ENCODE measurements around the gene SSR4. TPM values are rescaled to one million over a fixed set of nuclear protein-coding genes. Genes with fewer than 3 reads are reported as not detected.
"Not testable (repeated sequence)": the region's sequence is repeated elsewhere in the genome, so short reads cannot be mapped to it uniquely, and the experiment has no call there.

SSR4 gene
- total RNA-seq, 1 donor from 2014 or later: 331 TPM

- Histone ChIP-seq H3K27me3 (no peaks in the 10 kb centered on the region), H3K4me3 (no peak overlapping the region), H3K9me3 (no peaks in the 10 kb centered on the region), H3K36me3 (no peaks in the 10 kb centered on the region), H3K27ac (no peak overlapping the region), H3K4me1 (no peaks in the 10 kb centered on the region)
- intact Hi-C loops (cut with DNase I): no loop called here
- DNase-seq (ENCODE audit: low spot score in 2 of 2): no peak
- TF ChIP-seq CTCF (IDR thresholded peaks at IDR 0.05): no peak
Measured at GRCh38 chrX:153816831-153817690, 22.6 kb downstream of the SSR4 start.

- DNase-seq (ENCODE audit: low spot score in 2 of 2); H3K27ac ChIP-seq; intact Hi-C loops (cut with DNase I); H3K9me3 ChIP-seq; H3K36me3 ChIP-seq; H3K27me3 ChIP-seq; H3K4me3 ChIP-seq; H3K4me1 ChIP-seq: not testable (repeated sequence)
Measured at GRCh38 chrX:153818064-153818463, 23.6 kb downstream of the SSR4 start.

DNA sequence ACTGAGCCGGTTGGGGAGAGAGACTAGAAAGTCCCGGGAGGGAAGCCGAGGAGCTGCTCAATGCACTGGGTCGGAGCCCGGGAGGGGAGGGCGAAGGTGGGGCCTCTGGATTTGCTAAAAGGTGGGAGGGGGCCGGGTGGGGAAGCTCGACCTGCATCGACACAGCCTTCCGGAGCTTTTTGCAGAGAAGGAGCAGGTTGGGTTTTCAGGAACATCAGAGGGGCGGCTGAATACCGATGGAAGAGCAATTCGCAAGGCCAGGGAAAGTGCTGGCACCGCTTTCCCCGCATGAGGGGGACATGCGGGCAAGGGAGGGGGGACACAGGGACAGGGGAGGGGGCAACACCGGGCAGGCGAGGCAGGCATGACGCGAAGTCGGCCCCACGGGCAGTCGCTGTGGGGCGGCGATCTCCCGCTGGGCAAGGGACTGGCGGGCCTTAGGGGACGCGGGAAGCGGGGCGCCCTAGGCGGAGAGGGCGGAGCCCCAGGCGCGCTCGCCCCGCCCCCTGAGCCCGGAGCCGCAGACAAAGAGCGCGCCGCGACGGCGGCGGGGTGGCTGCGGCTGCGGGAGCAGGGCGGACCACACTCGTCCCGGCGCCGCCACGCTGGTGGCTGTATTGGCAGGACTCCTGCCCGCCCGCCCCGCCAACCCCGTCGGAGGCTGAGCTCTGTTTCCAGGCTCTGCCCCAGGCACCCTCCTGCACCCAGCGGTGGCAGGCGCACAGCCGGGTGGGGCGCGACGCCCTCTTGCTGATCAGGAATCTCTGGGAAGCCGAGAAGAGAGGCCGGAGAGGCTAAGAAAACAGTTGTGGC lies 24.3 kb downstream of the SSR4 start:
- no peak overlapping the region for H3K27ac ChIP-seq
- intact Hi-C loops (cut with DNase I): no loop called here
- no peaks in the 10 kb centered on the region for H3K9me3 ChIP-seq
- peak overlapping the region; percentile 42 to 59 for H3K4me3 ChIP-seq
- no peak for DNase-seq (ENCODE audit: low spot score in 2 of 2)
- H3K27me3 ChIP-seq: no peaks in the 10 kb centered on the region
- H3K36me3 ChIP-seq: no peaks in the 10 kb centered on the region
- no peak for TF ChIP-seq CTCF (IDR thresholded peaks at IDR 0.05)
- H3K4me1 ChIP-seq: no peaks in the 10 kb centered on the region

GRCh38 chrX:153819384-153820040 lies 25.0 kb downstream of the SSR4 start:
- no peak for DNase-seq (ENCODE audit: low spot score in 2 of 2)

DNA sequence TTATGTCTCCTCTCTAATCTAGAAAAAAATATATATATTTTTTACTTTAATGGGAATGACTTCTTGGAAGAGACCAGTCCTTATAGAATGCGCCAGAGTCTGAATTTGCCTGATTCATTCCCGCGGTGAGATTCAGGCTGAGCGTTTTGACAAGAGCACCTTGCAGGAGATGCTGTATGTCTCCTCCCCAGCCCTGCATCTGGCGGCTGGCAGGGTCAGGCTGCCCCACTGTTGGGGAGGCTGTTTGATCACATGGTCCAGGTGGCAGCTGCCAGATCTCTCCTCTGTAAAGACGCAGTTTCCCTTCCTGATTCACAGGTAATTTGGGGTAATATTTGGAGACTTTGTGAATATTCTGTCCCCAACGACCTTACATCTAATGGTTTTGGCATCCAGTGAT lies 26.1 kb downstream of the SSR4 start:
- H3K4me1 ChIP-seq: no peaks in the 10 kb centered on the region
- DNase-seq (ENCODE audit: low spot score in 2 of 2): no peak
- intact Hi-C loops (cut with DNase I): no loop called here

More at GRCh38 chrX:153819384-153820040, 25.0 kb downstream of the SSR4 start:
- intact Hi-C loops (cut with DNase I): no loop called here
- peak overlapping the region; percentile 42 to 59 for H3K4me3 ChIP-seq
- no peaks in the 10 kb centered on the region for H3K4me1 ChIP-seq
- H3K27me3 ChIP-seq: no peaks in the 10 kb centered on the region
- H3K27ac ChIP-seq: no peak overlapping the region
- H3K9me3 ChIP-seq: no peaks in the 10 kb centered on the region
- TF ChIP-seq CTCF (IDR thresholded peaks at IDR 0.05): no peak
- no peaks in the 10 kb centered on the region for H3K36me3 ChIP-seq

More for the DNA sequence above, 26.1 kb downstream of the SSR4 start:
- no peak for TF ChIP-seq CTCF (IDR thresholded peaks at IDR 0.05)
- Histone ChIP-seq H3K9me3 (no peaks in the 10 kb centered on the region), H3K27ac (no peak overlapping the region), H3K27me3 (no peaks in the 10 kb centered on the region), H3K4me3 (no peak overlapping the region), H3K36me3 (no peaks in the 10 kb centered on the region)

Measured in ascending aorta (tissue), 2 donors.